Measurements from ENCODE around the gene FAM120B. TPM values are rescaled to one million over a fixed set of nuclear protein-coding genes. Genes with fewer than 3 reads are reported as not detected.

Gene FAM120B
- total and polyA plus RNA-seq, 5 experiments from 2014 or later: 16.4 to 52.4 (median 34.7) TPM

GRCh38 chr6:170282512-170283158 is 23.9 kb upstream of the FAM120B start:
- Mint-ChIP-seq H3K4me1 (peaks cover 16 to 29% (median 25%) of the 10 kb centered on the region in 4 donors), H3K4me3 (no peak overlapping the region), H3K27ac (no peak overlapping the region), H3K36me3 (peaks cover 0 to 44% (median 12%) of the 10 kb centered on the region in 3 donors), H3K9me3 (peaks cover 0 to 2% (median 0%) of the 10 kb centered on the region in 9 donors), H3K27me3 (peaks cover 0 to 2% (median 0%) of the 10 kb centered on the region in 5 donors)
- POLR2A ChIA-PET: no interaction called here
- ATAC-seq (no peak), DNase-seq (no peak)

- H3K27me3 Mint-ChIP-seq: peaks cover 0 to 2% (median 0%) of the 10 kb centered on the region in 5 donors
- no peak overlapping the region for H3K27ac Mint-ChIP-seq
- peaks cover 0 to 45% (median 12%) of the 10 kb centered on the region in 3 donors for H3K36me3 Mint-ChIP-seq
- POLR2A ChIA-PET: no interaction called here
- peaks cover 16 to 28% (median 26%) of the 10 kb centered on the region in 4 donors for H3K4me1 Mint-ChIP-seq
- DNase-seq (no peak), ATAC-seq (no peak)
- H3K4me3 Mint-ChIP-seq: no peak overlapping the region
- H3K9me3 Mint-ChIP-seq: no peaks in the 10 kb centered on the region
Measured at GRCh38 chr6:170283212-170284081, 23.1 kb upstream of the FAM120B start.

GRCh38 chr6:170284126-170284773 is 22.3 kb upstream of the FAM120B start:
- peaks cover 0 to 49% (median 12%) of the 10 kb centered on the region in 3 donors for H3K36me3 Mint-ChIP-seq
- no peak overlapping the region for H3K4me3 Mint-ChIP-seq
- H3K4me1 Mint-ChIP-seq: peaks cover 18 to 25% (median 24%) of the 10 kb centered on the region in 4 donors
- H3K9me3 Mint-ChIP-seq: no peaks in the 10 kb centered on the region
- no peak overlapping the region for H3K27ac Mint-ChIP-seq
- ATAC-seq (no peak), DNase-seq (no peak)
- H3K27me3 Mint-ChIP-seq: peaks cover 0 to 4% (median 0%) of the 10 kb centered on the region in 5 donors
- POLR2A ChIA-PET: interaction anchor here (0.6 to 1.2 kb wide), 2 partner anchors 9 to 194 kb away, joined by 3 to 4 read pairs; no protein-coding TSS in a partner anchor

GRCh38 chr6:170284866-170285469 is 21.6 kb upstream of the FAM120B start:
- Mint-ChIP-seq H3K27me3 (peaks cover 0 to 4% (median 0%) of the 10 kb centered on the region in 5 donors), H3K36me3 (peaks cover 0 to 47% (median 12%) of the 10 kb centered on the region in 3 donors), H3K4me3 (no peak overlapping the region), H3K27ac (peak overlapping the region in 1 of 10 donors; percentile 53), H3K9me3 (no peaks in the 10 kb centered on the region), H3K4me1 (peaks cover 11 to 18% (median 17%) of the 10 kb centered on the region in 4 donors)
- POLR2A ChIA-PET: interaction anchor here (0.6 to 1.2 kb wide), 2 partner anchors 10 to 194 kb away, joined by 3 to 4 read pairs; no protein-coding TSS in a partner anchor
- DNase-seq (no peak), ATAC-seq (no peak)

- peaks cover 0 to 4% (median 0%) of the 10 kb centered on the region in 5 donors for H3K27me3 Mint-ChIP-seq
- no peak overlapping the region for H3K4me3 Mint-ChIP-seq
- H3K9me3 Mint-ChIP-seq: no peaks in the 10 kb centered on the region
- POLR2A ChIA-PET: interaction anchor here (0.5 to 1.2 kb wide), 2 partner anchors 30 to 195 kb away, joined by 3 to 4 read pairs; no protein-coding TSS in a partner anchor
- peak overlapping the region in 1 of 10 donors; percentile 53 for H3K27ac Mint-ChIP-seq
- no peak for ATAC-seq
- DNase-seq: peak in 1 of 10 donors; percentile 18
- H3K4me1 Mint-ChIP-seq: peaks cover 13 to 18% (median 16%) of the 10 kb centered on the region in 4 donors
- H3K36me3 Mint-ChIP-seq: peaks cover 0 to 45% (median 12%) of the 10 kb centered on the region in 3 donors
Measured at GRCh38 chr6:170285482-170285881, 21.1 kb upstream of the FAM120B start.

- no peaks in the 10 kb centered on the region for H3K9me3 Mint-ChIP-seq
- peak overlapping the region in 2 of 10 donors; percentile 5 to 56 for H3K4me3 Mint-ChIP-seq
- peaks cover 0 to 43% (median 12%) of the 10 kb centered on the region in 3 donors for H3K36me3 Mint-ChIP-seq
- peaks cover 0 to 4% (median 0%) of the 10 kb centered on the region in 5 donors for H3K27me3 Mint-ChIP-seq
- ATAC-seq: no peak
- POLR2A ChIA-PET: interaction anchor here (0.6 to 6.5 kb wide), 2 partner anchors 14 to 139 kb away, joined by 3 to 61 read pairs; no protein-coding TSS in a partner anchor
- peak in 1 of 10 donors; percentile 45 for DNase-seq
- peak overlapping the region in 1 of 10 donors; percentile 11 for H3K27ac Mint-ChIP-seq
- peaks cover 11 to 18% (median 13%) of the 10 kb centered on the region in 4 donors for H3K4me1 Mint-ChIP-seq
Measured at GRCh38 chr6:170286246-170286933, 20.2 kb upstream of the FAM120B start.

GRCh38 chr6:170286934-170287265 is 19.7 kb upstream of the FAM120B start:
- Mint-ChIP-seq H3K36me3 (peaks cover 0 to 39% (median 12%) of the 10 kb centered on the region in 3 donors), H3K4me1 (peaks cover 14 to 23% (median 15%) of the 10 kb centered on the region in 4 donors), H3K27ac (no peak overlapping the region), H3K4me3 (peak overlapping the region in 1 of 10 donors; percentile 43), H3K9me3 (no peaks in the 10 kb centered on the region), H3K27me3 (peaks cover 0 to 6% (median 2%) of the 10 kb centered on the region in 5 donors)
- ATAC-seq (no peak), DNase-seq (no peak)
- POLR2A ChIA-PET: interaction anchor here (0.6 to 6.5 kb wide), 2 partner anchors 14 to 140 kb away, joined by 3 to 61 read pairs; no protein-coding TSS in a partner anchor

GRCh38 chr6:170287371-170287876 is 19.1 kb upstream of the FAM120B start:
- Mint-ChIP-seq H3K36me3 (peaks cover 0 to 37% (median 10%) of the 10 kb centered on the region in 3 donors), H3K9me3 (no peaks in the 10 kb centered on the region), H3K27ac (no peak overlapping the region), H3K4me1 (peaks cover 18 to 28% (median 20%) of the 10 kb centered on the region in 4 donors), H3K27me3 (peaks cover 0 to 7% (median 6%) of the 10 kb centered on the region in 5 donors), H3K4me3 (peak overlapping the region in 7 of 10 donors; percentile 2 to 87 (median 42))
- DNase-seq (peak in 1 of 10 donors; percentile 35), ATAC-seq (no peak)
- POLR2A ChIA-PET: interaction anchor here (1.5 to 6.5 kb wide), 2 partner anchors 15 to 139 kb away, joined by 3 to 61 read pairs; no protein-coding TSS in a partner anchor

GRCh38 chr6:170288091-170288631 is 18.4 kb upstream of the FAM120B start:
- Mint-ChIP-seq H3K27ac (peak overlapping the region in 5 of 10 donors; percentile 82 to 92 (median 87)), H3K9me3 (no peaks in the 10 kb centered on the region), H3K4me1 (peaks cover 25 to 35% (median 28%) of the 10 kb centered on the region in 4 donors), H3K27me3 (peaks cover 0 to 10% (median 7%) of the 10 kb centered on the region in 5 donors), H3K4me3 (peak overlapping the region; percentile 82 to 94 (median 88)), H3K36me3 (peaks cover 0 to 30% (median 9%) of the 10 kb centered on the region in 3 donors)
- DNase-seq: no peak
- no peak for ATAC-seq
- POLR2A ChIA-PET: interaction anchor here (1.3 to 6.5 kb wide), 4 partner anchors 10 to 200 kb away, joined by 3 to 61 read pairs (median 21); no protein-coding TSS in a partner anchor

- no peaks in the 10 kb centered on the region for H3K9me3 Mint-ChIP-seq
- peak in 1 of 2 donors; percentile 20 for ATAC-seq
- peaks cover 26 to 42% (median 34%) of the 10 kb centered on the region in 4 donors for H3K4me1 Mint-ChIP-seq
- peak in 3 of 10 donors; percentile 38 to 49 (median 45) for DNase-seq
- H3K4me3 Mint-ChIP-seq: peak overlapping the region; percentile 82 to 94 (median 88)
- peaks cover 0 to 27% (median 9%) of the 10 kb centered on the region in 3 donors for H3K36me3 Mint-ChIP-seq
- H3K27ac Mint-ChIP-seq: peak overlapping the region; percentile 58 to 92 (median 84)
- POLR2A ChIA-PET: interaction anchor here (1.3 to 6.5 kb wide), 4 partner anchors 11 to 200 kb away, joined by 3 to 61 read pairs (median 21); no protein-coding TSS in a partner anchor
- H3K27me3 Mint-ChIP-seq: peaks cover 0 to 11% (median 10%) of the 10 kb centered on the region in 5 donors
Measured at GRCh38 chr6:170288852-170289179, 17.7 kb upstream of the FAM120B start.

Measured in naive thymus-derived CD8-positive, alpha-beta T cell (primary cell).